ENCODE data around the gene CDH5.

The CDH5 gene

DNA sequence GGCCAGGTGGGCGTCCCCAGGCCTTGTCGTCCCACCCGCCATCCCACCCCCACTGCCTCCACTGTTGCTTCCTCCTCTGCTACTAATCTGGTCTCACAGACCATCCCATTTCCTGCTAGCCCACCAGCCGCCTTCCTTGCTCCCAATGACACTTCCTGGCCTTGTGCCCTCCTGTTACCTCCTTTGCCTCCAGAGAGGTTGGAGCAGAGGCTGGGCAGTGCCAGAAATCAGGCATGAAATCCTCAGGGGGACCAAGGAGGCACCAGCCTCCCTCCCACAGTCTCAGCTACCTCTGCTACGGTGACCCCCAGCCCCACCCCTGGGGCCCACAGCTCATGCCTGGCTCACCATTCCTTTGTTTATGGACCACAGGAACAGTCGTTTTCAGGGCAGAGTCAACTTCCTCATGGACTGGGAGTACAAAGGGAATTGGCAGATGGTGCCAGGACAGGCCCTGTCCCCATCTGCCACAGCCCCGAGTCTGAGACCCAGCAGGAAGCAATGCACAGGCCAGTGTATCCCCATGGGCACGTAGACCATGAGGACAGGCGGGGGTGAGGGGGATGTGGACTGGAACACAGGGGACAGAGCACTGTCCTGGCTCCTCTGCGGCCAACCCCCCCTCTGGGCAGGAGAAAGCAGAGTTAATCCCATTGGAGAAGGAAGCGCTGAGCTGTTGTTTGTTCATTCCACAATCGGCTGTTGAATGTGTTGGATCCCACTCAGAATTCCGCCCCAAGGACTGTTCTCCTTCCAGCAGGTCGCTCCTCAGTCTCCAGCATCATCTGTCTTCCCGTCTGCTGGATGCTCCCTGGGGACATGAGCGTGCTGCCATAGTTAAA lies 2.2 kb upstream of the CDH5 start:
- H4K20me1 ChIP-seq (ENCODE audit: insufficient read depth, low read length) = no peaks in the 10 kb centered on the region
- no peak overlapping the region for H3K4me2 ChIP-seq (ENCODE audit: low read length)
- H3K36me3 ChIP-seq (ENCODE audit: insufficient read depth, low read length) = no peaks in the 10 kb centered on the region
- H3F3A ChIP-seq (ENCODE audit: insufficient read depth, low read length) = no peaks in the 10 kb centered on the region
- no peaks in the 10 kb centered on the region for H3K9me2 ChIP-seq (ENCODE audit: low read depth, low read length)
- H3K27me3 ChIP-seq (ENCODE audit: insufficient read depth, low read length) = no peaks in the 10 kb centered on the region
- no peaks in the 10 kb centered on the region for H3K4me1 ChIP-seq (ENCODE audit: insufficient read depth, low read length, severe bottlenecking)
- TF ChIP-seq, protein P1, sequence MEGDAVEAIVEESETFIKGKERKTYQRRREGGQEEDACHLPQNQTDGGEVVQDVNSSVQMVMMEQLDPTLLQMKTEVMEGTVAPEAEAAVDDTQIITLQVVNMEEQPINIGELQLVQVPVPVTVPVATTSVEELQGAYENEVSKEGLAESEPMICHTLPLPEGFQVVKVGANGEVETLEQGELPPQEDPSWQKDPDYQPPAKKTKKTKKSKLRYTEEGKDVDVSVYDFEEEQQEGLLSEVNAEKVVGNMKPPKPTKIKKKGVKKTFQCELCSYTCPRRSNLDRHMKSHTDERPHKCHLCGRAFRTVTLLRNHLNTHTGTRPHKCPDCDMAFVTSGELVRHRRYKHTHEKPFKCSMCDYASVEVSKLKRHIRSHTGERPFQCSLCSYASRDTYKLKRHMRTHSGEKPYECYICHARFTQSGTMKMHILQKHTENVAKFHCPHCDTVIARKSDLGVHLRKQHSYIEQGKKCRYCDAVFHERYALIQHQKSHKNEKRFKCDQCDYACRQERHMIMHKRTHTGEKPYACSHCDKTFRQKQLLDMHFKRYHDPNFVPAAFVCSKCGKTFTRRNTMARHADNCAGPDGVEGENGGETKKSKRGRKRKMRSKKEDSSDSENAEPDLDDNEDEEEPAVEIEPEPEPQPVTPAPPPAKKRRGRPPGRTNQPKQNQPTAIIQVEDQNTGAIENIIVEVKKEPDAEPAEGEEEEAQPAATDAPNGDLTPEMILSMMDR (IDR thresholded peaks at IDR 0.05; ENCODE audit: low read length) = no peak
- TF ChIP-seq EZH2 (IDR thresholded peaks at IDR 0.05; ENCODE audit: borderline replicate concordance, low read length) = no peak
- H3K4me3 ChIP-seq (ENCODE audit: low read depth, low read length, poor library complexity, severe bottlenecking) = no peak overlapping the region
- no peaks in the 10 kb centered on the region for H3K79me2 ChIP-seq (ENCODE audit: insufficient read depth, low read length)
- no peak overlapping the region for H3K9ac ChIP-seq (ENCODE audit: low read length)
- no peaks in the 10 kb centered on the region for H3K9me3 ChIP-seq (ENCODE audit: low read length)
- no peak overlapping the region for H3K27ac ChIP-seq (ENCODE audit: low read depth, low read length, poor library complexity, severe bottlenecking)
- no peak overlapping the region for H2AFZ ChIP-seq (ENCODE audit: low read length)

DNA sequence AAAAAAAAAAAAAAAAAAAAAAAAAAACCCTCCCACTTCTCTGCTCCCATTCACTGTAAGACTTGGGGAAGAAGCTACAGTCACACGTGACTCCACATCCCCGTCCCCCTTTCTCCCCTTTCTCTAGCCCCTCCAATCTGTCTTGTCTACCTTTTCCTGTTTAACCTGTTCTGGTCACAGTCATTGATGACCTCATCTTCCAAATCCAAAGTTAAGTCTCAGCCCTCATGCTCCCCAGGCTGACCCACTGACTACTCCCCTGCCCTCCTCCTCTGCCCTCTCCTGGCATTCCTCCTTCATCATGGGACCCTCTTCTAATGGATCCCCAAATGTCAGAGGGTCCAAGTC lies 1.6 kb upstream of the CDH5 start:
- H3K9me2 ChIP-seq (ENCODE audit: low read depth, low read length) = no peaks in the 10 kb centered on the region
- no peaks in the 10 kb centered on the region for H3K27me3 ChIP-seq (ENCODE audit: insufficient read depth, low read length)
- H3K4me2 ChIP-seq (ENCODE audit: low read length) = no peak overlapping the region
- H3F3A ChIP-seq (ENCODE audit: insufficient read depth, low read length) = no peaks in the 10 kb centered on the region
- no peak overlapping the region for H3K9ac ChIP-seq (ENCODE audit: low read length)
- no peaks in the 10 kb centered on the region for H3K36me3 ChIP-seq (ENCODE audit: insufficient read depth, low read length)
- TF ChIP-seq, protein P1 (IDR thresholded peaks at IDR 0.05; ENCODE audit: low read length) = no peak
- no peak for TF ChIP-seq EZH2 (IDR thresholded peaks at IDR 0.05; ENCODE audit: borderline replicate concordance, low read length)
- H3K4me3 ChIP-seq (ENCODE audit: low read depth, low read length, poor library complexity, severe bottlenecking) = no peak overlapping the region
- H2AFZ ChIP-seq (ENCODE audit: low read length) = no peak overlapping the region
- no peak overlapping the region for H3K27ac ChIP-seq (ENCODE audit: low read depth, low read length, poor library complexity, severe bottlenecking)
- H4K20me1 ChIP-seq (ENCODE audit: insufficient read depth, low read length) = no peaks in the 10 kb centered on the region
- H3K4me1 ChIP-seq (ENCODE audit: insufficient read depth, low read length, severe bottlenecking) = no peaks in the 10 kb centered on the region
- H3K79me2 ChIP-seq (ENCODE audit: insufficient read depth, low read length) = no peaks in the 10 kb centered on the region
- H3K9me3 ChIP-seq (ENCODE audit: low read length) = no peaks in the 10 kb centered on the region

GRCh38 chr16:66365651-66366050 lies 840 bp upstream of the CDH5 start:
- Histone ChIP-seq H3K79me2 (ENCODE audit: insufficient read depth, low read length) (no peaks in the 10 kb centered on the region), H3K9me3 (ENCODE audit: low read length) (no peaks in the 10 kb centered on the region), H3K4me3 (ENCODE audit: low read depth, low read length, poor library complexity, severe bottlenecking) (no peak overlapping the region), H3F3A (ENCODE audit: insufficient read depth, low read length) (no peaks in the 10 kb centered on the region), H3K9me2 (ENCODE audit: low read depth, low read length) (no peaks in the 10 kb centered on the region), H3K27me3 (ENCODE audit: insufficient read depth, low read length) (no peaks in the 10 kb centered on the region), H2AFZ (ENCODE audit: low read length) (no peak overlapping the region), H4K20me1 (ENCODE audit: insufficient read depth, low read length) (no peaks in the 10 kb centered on the region), H3K4me1 (ENCODE audit: insufficient read depth, low read length, severe bottlenecking) (no peaks in the 10 kb centered on the region), H3K4me2 (ENCODE audit: low read length) (no peak overlapping the region), H3K36me3 (ENCODE audit: insufficient read depth, low read length) (no peaks in the 10 kb centered on the region), H3K27ac (ENCODE audit: low read depth, low read length, poor library complexity, severe bottlenecking) (no peak overlapping the region), H3K9ac (ENCODE audit: low read length) (no peak overlapping the region)
- TF ChIP-seq, protein P1 (IDR thresholded peaks at IDR 0.05; ENCODE audit: low read length) = no peak
- no peak for TF ChIP-seq EZH2 (IDR thresholded peaks at IDR 0.05; ENCODE audit: borderline replicate concordance, low read length)

All from OCI-LY1 (cell line).